22Rv1 (cell line): ENCODE data around the gene DDC.

ENCODE experiments used
- H3K27ac ChIP-seq: fragments of 450-650 bp; 2 replicates; pipeline ENCODE4 v1.5.1; 2017
- ZFX ChIP-seq: fragments of 450-650 bp; IDR thresholded peaks from 2 replicates; pipeline ENCODE4 v1.6.1; 2017; ENCODE audit warnings: antibody characterized with exemption, borderline replicate concordance
- TF ChIP-seq, protein P1 (sequence below): fragments of 450-650 bp; IDR thresholded peaks from 2 replicates; pipeline ENCODE4 v1.5.1; 2017; ENCODE audit warnings: mild to moderate bottlenecking

Gene DDC

GRCh38 chr7:50413561-50413960 is 151.6 kb downstream of the DDC start:
- TF ChIP-seq ZFX: no peak
- TF ChIP-seq, protein P1, sequence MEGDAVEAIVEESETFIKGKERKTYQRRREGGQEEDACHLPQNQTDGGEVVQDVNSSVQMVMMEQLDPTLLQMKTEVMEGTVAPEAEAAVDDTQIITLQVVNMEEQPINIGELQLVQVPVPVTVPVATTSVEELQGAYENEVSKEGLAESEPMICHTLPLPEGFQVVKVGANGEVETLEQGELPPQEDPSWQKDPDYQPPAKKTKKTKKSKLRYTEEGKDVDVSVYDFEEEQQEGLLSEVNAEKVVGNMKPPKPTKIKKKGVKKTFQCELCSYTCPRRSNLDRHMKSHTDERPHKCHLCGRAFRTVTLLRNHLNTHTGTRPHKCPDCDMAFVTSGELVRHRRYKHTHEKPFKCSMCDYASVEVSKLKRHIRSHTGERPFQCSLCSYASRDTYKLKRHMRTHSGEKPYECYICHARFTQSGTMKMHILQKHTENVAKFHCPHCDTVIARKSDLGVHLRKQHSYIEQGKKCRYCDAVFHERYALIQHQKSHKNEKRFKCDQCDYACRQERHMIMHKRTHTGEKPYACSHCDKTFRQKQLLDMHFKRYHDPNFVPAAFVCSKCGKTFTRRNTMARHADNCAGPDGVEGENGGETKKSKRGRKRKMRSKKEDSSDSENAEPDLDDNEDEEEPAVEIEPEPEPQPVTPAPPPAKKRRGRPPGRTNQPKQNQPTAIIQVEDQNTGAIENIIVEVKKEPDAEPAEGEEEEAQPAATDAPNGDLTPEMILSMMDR: no peak
- no peak overlapping the region for H3K27ac ChIP-seq

GRCh38 chr7:50412973-50413372 is 152.2 kb downstream of the DDC start:
- H3K27ac ChIP-seq: no peak overlapping the region
- TF ChIP-seq, protein P1: no peak

DNA sequence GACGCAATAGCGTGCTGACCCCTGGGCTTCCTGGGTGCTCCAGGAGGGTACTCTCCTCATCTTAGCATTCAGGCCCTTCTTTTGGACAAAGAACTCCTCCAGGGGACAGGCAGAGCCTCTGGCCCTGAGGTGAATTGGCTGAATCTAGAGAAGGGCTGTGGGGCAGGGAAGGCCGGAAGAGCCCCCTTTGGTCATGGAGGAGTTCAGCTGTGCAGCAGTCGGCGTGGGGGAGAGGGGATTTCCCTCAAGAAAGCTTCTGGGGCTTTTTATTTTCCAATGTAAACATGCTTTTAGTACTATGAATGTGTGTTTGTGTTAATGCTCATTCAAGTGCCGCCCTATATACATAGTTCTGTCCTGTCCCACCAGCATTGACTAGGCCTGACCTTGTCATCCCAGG is 153.9 kb downstream of the DDC start:
- no peak overlapping the region for H3K27ac ChIP-seq
- no peak for TF ChIP-seq ZFX
- TF ChIP-seq, protein P1: no peak

DNA sequence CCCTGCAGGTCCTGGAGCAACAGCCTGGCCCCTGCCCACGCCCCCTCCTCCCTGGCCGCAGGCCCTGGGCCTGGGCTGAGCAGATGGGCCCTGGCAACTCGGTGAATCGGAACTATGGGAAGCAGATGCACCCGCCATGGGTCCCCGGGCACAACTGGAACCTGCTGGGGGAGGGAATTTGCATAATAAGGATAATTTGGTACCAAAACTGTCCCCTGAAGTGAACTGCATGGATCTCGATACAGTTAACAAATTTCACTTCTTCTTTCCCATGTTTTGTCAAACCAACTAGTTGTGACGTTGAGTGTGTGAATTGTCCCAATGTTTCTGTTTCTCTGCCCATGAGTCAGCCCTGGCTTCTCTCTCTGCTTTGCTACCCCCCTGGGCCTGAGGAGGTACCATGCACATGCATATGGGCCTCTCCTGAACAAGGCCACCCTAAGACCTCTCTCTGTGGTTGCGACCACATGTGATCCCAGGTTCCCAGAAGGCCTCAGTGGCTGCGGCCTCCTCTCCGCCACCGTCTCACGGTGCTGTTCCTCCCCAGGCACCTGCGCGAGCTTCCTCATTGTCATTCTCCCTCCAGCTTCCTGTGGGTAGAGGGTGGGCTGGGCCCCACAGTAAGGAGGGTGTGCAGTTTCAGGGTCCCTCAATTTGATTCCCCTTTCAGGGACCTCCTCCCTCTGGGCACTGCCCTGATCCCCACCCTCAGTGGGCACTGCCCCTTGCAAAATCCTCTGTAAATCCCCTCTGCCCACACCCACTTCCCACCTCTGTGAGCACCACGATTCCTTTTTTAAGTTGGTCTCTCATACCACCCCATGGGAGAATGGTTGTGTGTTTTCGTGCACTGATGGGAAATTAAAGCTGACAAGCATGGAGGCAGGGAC is 155.1 kb downstream of the DDC start:
- H3K27ac ChIP-seq: no peak overlapping the region
- TF ChIP-seq, protein P1: no peak
- no peak for TF ChIP-seq ZFX
